GM06990 (cell line): ENCODE data around the gene EPHA6.
"Not testable (repeated sequence)": the region's sequence is repeated elsewhere in the genome, so short reads cannot be mapped to it uniquely, and the experiment has no call there.

Source experiments
- DNase-seq: peaks from one replicate; pipeline ENCODE4 v3.0.0-alpha.2; 2011; ENCODE audit not compliant: insufficient read length; ENCODE audit errors: extremely low read depth
- H3K27me3 ChIP-seq: replicated peaks from 2 replicates; pipeline ENCODE4 v1.6.0; 2011; ENCODE audit warnings: low read length; ENCODE audit not compliant: control insufficient read depth, insufficient read depth
- H3K36me3 ChIP-seq: 2 replicates; pipeline ENCODE4 v1.5.1; 2011; ENCODE audit warnings: low read length; ENCODE audit not compliant: control insufficient read depth, insufficient read depth
- H3K4me3 ChIP-seq: replicated peaks from 2 replicates; pipeline ENCODE4 v1.5.1; 2011; ENCODE audit warnings: low read depth, mild to moderate bottlenecking, control low read depth, low read length
- TF ChIP-seq, protein P1 (sequence below): IDR thresholded peaks from 2 replicates; pipeline ENCODE4 v1.5.1; 2011; ENCODE audit warnings: low read length, control low read depth, mild to moderate bottlenecking, inconsistent platforms; ENCODE audit not compliant: insufficient read depth, poor library complexity, severe bottlenecking

The EPHA6 gene

DNA sequence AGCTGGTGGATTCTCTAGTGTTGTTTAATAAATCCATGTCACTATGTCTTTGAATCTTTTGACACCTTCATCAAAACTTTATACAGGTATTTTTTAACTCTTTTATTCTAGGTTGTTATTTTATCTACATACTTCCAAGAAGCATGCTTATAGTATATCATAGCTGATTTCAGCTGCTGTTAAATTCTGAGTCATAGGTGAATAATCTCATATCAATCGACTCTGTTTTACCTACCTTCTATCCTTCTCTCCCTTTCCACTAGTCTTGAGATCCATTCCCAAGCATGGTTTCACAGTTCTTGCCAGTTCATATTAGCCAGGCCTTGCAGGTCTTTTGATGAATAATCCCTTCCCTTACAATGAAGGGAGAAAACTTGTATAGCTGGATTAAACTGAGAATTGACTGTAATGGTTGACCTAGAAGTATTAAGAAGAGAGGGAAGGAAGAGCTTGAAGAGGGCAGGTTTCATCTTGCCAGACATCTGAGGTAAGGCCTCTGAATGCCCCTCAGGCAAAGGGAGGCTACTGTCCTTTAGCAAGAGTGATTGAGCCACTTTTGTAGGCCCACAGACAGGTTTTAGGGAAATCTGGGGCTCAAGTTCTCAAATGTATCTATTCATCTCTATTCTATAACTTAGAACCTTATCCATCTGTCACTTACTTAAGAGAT is 146.4 kb downstream of the EPHA6 start:
- DNase-seq = no peak
- no peaks in the 10 kb centered on the region for H3K36me3 ChIP-seq
- H3K27me3 ChIP-seq = no peaks in the 10 kb centered on the region
- H3K4me3 ChIP-seq = no peak overlapping the region
- TF ChIP-seq, protein P1, sequence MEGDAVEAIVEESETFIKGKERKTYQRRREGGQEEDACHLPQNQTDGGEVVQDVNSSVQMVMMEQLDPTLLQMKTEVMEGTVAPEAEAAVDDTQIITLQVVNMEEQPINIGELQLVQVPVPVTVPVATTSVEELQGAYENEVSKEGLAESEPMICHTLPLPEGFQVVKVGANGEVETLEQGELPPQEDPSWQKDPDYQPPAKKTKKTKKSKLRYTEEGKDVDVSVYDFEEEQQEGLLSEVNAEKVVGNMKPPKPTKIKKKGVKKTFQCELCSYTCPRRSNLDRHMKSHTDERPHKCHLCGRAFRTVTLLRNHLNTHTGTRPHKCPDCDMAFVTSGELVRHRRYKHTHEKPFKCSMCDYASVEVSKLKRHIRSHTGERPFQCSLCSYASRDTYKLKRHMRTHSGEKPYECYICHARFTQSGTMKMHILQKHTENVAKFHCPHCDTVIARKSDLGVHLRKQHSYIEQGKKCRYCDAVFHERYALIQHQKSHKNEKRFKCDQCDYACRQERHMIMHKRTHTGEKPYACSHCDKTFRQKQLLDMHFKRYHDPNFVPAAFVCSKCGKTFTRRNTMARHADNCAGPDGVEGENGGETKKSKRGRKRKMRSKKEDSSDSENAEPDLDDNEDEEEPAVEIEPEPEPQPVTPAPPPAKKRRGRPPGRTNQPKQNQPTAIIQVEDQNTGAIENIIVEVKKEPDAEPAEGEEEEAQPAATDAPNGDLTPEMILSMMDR = no peak

- DNase-seq = no peak
- TF ChIP-seq, protein P1 = no peak
- no peaks in the 10 kb centered on the region for H3K36me3 ChIP-seq
- H3K4me3 ChIP-seq = no peak overlapping the region
- H3K27me3 ChIP-seq = no peaks in the 10 kb centered on the region
These were observed 147.2 kb downstream of the EPHA6 start for GRCh38 chr3:96961576-96961975.

DNA sequence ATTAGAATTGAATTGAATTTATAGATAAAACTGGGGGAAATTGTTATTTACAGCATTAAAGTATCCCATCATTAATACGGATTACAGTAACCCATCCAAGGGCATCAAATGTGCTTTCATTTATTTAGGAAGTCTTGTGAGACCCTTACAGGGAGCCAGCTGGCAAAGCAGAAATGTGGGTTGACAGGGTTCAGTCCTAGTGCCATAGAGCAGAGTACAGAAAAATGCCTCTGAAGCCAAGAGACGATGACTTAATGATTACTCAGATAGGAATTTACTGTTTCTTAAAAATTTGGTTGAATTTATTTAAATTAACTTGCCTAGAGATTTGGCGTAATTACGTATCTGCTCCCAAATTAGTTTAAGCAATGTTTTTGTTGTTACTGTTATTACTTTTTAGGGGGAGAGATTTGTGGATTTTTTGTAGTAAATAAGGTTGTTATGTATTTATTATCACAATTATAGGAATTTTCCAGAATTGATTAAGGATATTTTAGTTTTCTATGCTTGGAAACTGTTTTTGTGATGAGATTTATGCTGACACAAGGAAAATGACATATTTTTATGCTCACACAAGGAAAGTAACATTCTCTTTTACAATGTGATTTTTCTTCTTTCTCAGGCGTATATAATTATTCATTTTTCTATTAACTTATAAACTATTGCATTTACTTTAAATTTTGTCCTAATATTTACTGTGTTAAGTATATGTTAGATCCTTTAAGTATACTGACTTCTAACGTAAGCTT is 152.0 kb downstream of the EPHA6 start:
- Histone ChIP-seq H3K36me3 (no peaks in the 10 kb centered on the region), H3K4me3 (no peak overlapping the region), H3K27me3 (no peaks in the 10 kb centered on the region)
- DNase-seq = no peak
- TF ChIP-seq, protein P1 = no peak

GRCh38 chr3:96970211-96970610 is 155.8 kb downstream of the EPHA6 start:
- no peak overlapping the region for H3K4me3 ChIP-seq
- H3K36me3 ChIP-seq = no peaks in the 10 kb centered on the region
- no peak for DNase-seq
- TF ChIP-seq, protein P1 = no peak
- H3K27me3 ChIP-seq = no peaks in the 10 kb centered on the region

GRCh38 chr3:96977671-96978070 is 163.3 kb downstream of the EPHA6 start:
- Histone ChIP-seq H3K27me3 (no peaks in the 10 kb centered on the region), H3K36me3 (no peaks in the 10 kb centered on the region), H3K4me3 (no peak overlapping the region)
- TF ChIP-seq, protein P1 = no peak
- DNase-seq = no peak

- not testable (repeated sequence) for H3K4me3 ChIP-seq, DNase-seq, H3K27me3 ChIP-seq, H3K36me3 ChIP-seq
These were observed 169.3 kb downstream of the EPHA6 start for GRCh38 chr3:96983716-96984115.
